Stimulated activated CD8-positive, alpha-beta memory T cell treated with anti-CD3 and anti-CD28 coated beads, Interleukin-15, amount 100 ng/mL, for 24 hours (primary cell): ENCODE measurements around the gene SMG6.
"Not testable (repeated sequence)": the region's sequence is repeated elsewhere in the genome, so short reads cannot be mapped to it uniquely, and the experiment has no call there.

Source experiments
- DNase-seq: peaks from one replicate; pipeline ENCODE4 v3.0.0-alpha.2; 2020; ENCODE audit warnings: low read depth

SMG6 gene

GRCh38 chr17:2144701-2145100 lies 158.9 kb downstream of the SMG6 start:
- DNase-seq = no peak

- DNase-seq = no peak
Observed at GRCh38 chr17:2143332-2143731, 160.3 kb downstream of the SMG6 start.

- not testable (repeated sequence) for DNase-seq
Observed at GRCh38 chr17:2142682-2143081, 160.9 kb downstream of the SMG6 start.

- DNase-seq = no peak
Observed at GRCh38 chr17:2140683-2141082, 162.9 kb downstream of the SMG6 start.

GRCh38 chr17:2138761-2139160 lies 164.8 kb downstream of the SMG6 start:
- DNase-seq = no peak

- DNase-seq = no peak
Observed at GRCh38 chr17:2138318-2138717, 165.3 kb downstream of the SMG6 start.

GRCh38 chr17:2137342-2138098 lies 166.1 kb downstream of the SMG6 start:
- no peak for DNase-seq

- no peak for DNase-seq
Observed at GRCh38 chr17:2136241-2136640, 167.3 kb downstream of the SMG6 start.

- DNase-seq = no peak
Observed at GRCh38 chr17:2128011-2128410, 175.6 kb downstream of the SMG6 start.

- no peak for DNase-seq
Observed at GRCh38 chr17:2125013-2125535, 178.5 kb downstream of the SMG6 start.

- no peak for DNase-seq
Observed at GRCh38 chr17:2124391-2124790, 179.2 kb downstream of the SMG6 start.

GRCh38 chr17:2123375-2124251 lies 180.0 kb downstream of the SMG6 start:
- no peak for DNase-seq

GRCh38 chr17:2122641-2123302 lies 180.8 kb downstream of the SMG6 start:
- DNase-seq = no peak

GRCh38 chr17:2120586-2121335 lies 182.8 kb downstream of the SMG6 start:
- no peak for DNase-seq

- DNase-seq = no peak
Observed at GRCh38 chr17:2113279-2113622, 190.3 kb downstream of the SMG6 start.

- no peak for DNase-seq
Observed at GRCh38 chr17:2111691-2112090, 191.9 kb downstream of the SMG6 start.

- no peak for DNase-seq
Observed at GRCh38 chr17:2110436-2110835, 193.1 kb downstream of the SMG6 start.

GRCh38 chr17:2108170-2108569 lies 195.4 kb downstream of the SMG6 start:
- DNase-seq = no peak

- no peak for DNase-seq
Observed at GRCh38 chr17:2107506-2107905, 196.1 kb downstream of the SMG6 start.

GRCh38 chr17:2107050-2107449 lies 196.5 kb downstream of the SMG6 start:
- no peak for DNase-seq

- no peak for DNase-seq
Observed at GRCh38 chr17:2106308-2106955, 197.2 kb downstream of the SMG6 start.
